ENCODE data around the gene RPL36. TPM values are rescaled to one million over a fixed set of nuclear protein-coding genes. Genes with fewer than 3 reads are reported as not detected.

The RPL36 gene
- total RNA-seq, 1 donor from 2014 or later, result 201 TPM

Other genes starting within 250 kb of the RPL36 start
- not detected for gene ZNRF4, start 234.9 kb upstream of the RPL36 start, total RNA-seq
- 0.49 TPM for gene TINCR, start 122.3 kb upstream of the RPL36 start, total RNA-seq
- 32.9 TPM for gene SAFB2, start 67.5 kb upstream of the RPL36 start, total RNA-seq
- 79.7 TPM for gene SAFB, start 67.2 kb upstream of the RPL36 start, total RNA-seq
- 14.8 TPM for gene MICOS13, start 9.8 kb upstream of the RPL36 start, total RNA-seq
- gene HSD11B1L, start 9.3 kb upstream of the RPL36 start, total RNA-seq, result 23.4 TPM
- gene LONP1, start 29.9 kb downstream of the RPL36 start, total RNA-seq, result 37.4 TPM
- gene CATSPERD, start 30.3 kb downstream of the RPL36 start, total RNA-seq, result 0.25 TPM
- 0.25 TPM for gene PRR22, start 94.5 kb downstream of the RPL36 start, total RNA-seq
- gene DUS3L, start 100.9 kb downstream of the RPL36 start, total RNA-seq, result 12.0 TPM
- gene NRTN, start 114.8 kb downstream of the RPL36 start, total RNA-seq, result 0.25 TPM
- not detected for gene FUT6, start 149.4 kb downstream of the RPL36 start, total RNA-seq
- 0.25 TPM for gene FUT3, start 161.2 kb downstream of the RPL36 start, total RNA-seq
- not detected for gene FUT5, start 180.2 kb downstream of the RPL36 start, total RNA-seq
- 66.1 TPM for gene NDUFA11, start 213.5 kb downstream of the RPL36 start, total RNA-seq
- 3.0 TPM for gene VMAC, start 214.6 kb downstream of the RPL36 start, total RNA-seq
- gene CAPS, start 224.0 kb downstream of the RPL36 start, total RNA-seq, result 5.7 TPM